Esophagus (tissue), 2 donors: ENCODE results near the gene ZNFX1. TPM values are rescaled to one million over a fixed set of nuclear protein-coding genes. Genes with fewer than 3 reads are reported as not detected.
A peak's percentile ranks its signal among the peaks of the same experiment; 100 is the strongest.

Experiments
- H3K27ac ChIP-seq, 2 donors: one replicate each; pipeline ENCODE4 v1.5.1; 2013; ENCODE audit warnings: low read depth in 2 of 2, mild to moderate bottlenecking in 2 of 2, inconsistent platforms in 1 of 2, low read length in 1 of 2, moderate library complexity in 1 of 2
- H3K27me3 ChIP-seq, 2 donors: one replicate each; pipeline ENCODE4 v1.6.1; 2013; ENCODE audit warnings: low read length in 2 of 2, control low read depth in 1 of 2, mild to moderate bottlenecking in 1 of 2; ENCODE audit not compliant: insufficient read depth in 2 of 2, control insufficient read depth in 1 of 2
- H3K36me3 ChIP-seq, 2 donors: one replicate each; pipeline ENCODE4 v1.6.1; 2013; ENCODE audit warnings: low read length in 1 of 2; ENCODE audit not compliant: control insufficient read depth in 2 of 2, insufficient read depth in 2 of 2
- H3K4me1 ChIP-seq, 2 donors: one replicate each; pipeline ENCODE4 v1.6.1; 2013; ENCODE audit warnings: low read length in 1 of 2; ENCODE audit not compliant: control insufficient read depth in 2 of 2, insufficient read depth in 2 of 2
- H3K4me3 ChIP-seq, 2 donors: one replicate each; pipeline ENCODE4 v1.5.1; 2013; ENCODE audit warnings: low read length in 2 of 2, mild to moderate bottlenecking in 2 of 2, low read depth in 1 of 2, moderate library complexity in 1 of 2
- H3K9me3 ChIP-seq, 2 donors: one replicate each; pipeline ENCODE4 v1.6.1; 2013; ENCODE audit warnings: mild to moderate bottlenecking in 2 of 2, low read depth in 1 of 2, low read length in 1 of 2, moderate library complexity in 1 of 2; ENCODE audit not compliant: control insufficient read depth in 2 of 2, insufficient read depth in 1 of 2
- WGBS, 2 donors: extraction: QIAGEN DNeasy Blood & Tissue Kit; methylation state at CpG; one replicate each; pipeline ENCODE4 v1.1.7; 2013; 5-methylcytosine and 5-hydroxymethylcytosine counted together
- polyA plus RNA-seq, 2 donors: library from polyadenylated mRNA; stranded (reverse); fragments of 200-250 nt; gene quantifications; one replicate each; pipeline ENCODE4 v1.2.3, GENCODE V29; 2013
- donor health status: healthy with polysubstance abuse.
- donor health status: Bipolar disorder and iron deficiency.

The ZNFX1 gene
- polyA plus RNA-seq, 2 donors: 4.4 to 5.2 TPM

GRCh38 chr20:49260218-49260617 is 17.6 kb downstream of the ZNFX1 start:
- Histone ChIP-seq H3K27me3 (no peaks in the 10 kb centered on the region), H3K36me3 (peaks cover 29 to 37% of the 10 kb centered on the region in 2 donors), H3K4me3 (no peak overlapping the region), H3K27ac (no peak overlapping the region), H3K9me3 (no peaks in the 10 kb centered on the region), H3K4me1 (no peaks in the 10 kb centered on the region)
- 83 to 85% methylated on average over 4 of the region's 4 CpGs for WGBS, 2 donors

DNA sequence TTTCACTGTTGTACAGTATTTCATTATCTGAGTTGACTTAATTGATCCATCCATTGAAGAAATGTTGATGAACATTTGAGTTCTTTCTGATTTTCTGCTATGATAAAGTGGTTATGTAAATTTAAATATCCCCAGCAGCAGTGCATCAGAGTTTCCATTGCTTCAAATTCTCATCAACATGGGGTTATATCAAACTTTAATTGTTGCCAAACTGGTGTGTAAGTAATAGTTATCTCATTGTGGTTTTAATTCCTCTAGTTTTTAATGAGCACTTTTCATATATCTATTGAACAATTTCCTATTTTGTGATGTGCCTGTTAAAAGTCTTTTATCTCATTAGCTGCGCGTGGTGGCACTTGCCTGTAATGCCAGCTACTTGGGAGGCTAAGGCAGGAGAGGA is 18.1 kb downstream of the ZNFX1 start:
- H3K36me3 ChIP-seq: peaks cover 28 to 39% of the 10 kb centered on the region in 2 donors
- no peak overlapping the region for H3K27ac ChIP-seq
- 89 to 97% methylated on average over 2 of the region's 2 CpGs for WGBS, 2 donors

DNA sequence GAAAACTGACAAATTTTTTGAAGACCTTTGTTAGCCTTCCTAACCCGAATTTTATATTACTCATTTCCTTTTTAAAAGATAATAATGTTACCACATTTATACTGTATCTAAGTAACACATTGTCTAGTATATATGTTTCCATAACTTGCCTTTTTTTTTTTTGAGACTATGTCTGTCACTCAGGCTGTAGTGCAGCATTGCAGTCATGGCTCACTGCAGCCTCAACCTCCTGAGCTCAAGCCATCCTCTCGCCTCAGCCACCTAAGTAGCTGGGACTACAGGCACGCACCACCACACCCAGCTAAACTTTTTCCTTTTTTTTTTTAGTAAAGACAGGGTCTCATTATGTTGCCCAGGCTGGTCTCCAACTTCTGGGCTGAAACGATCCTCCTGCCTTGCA is 18.6 kb downstream of the ZNFX1 start:
- Histone ChIP-seq H3K36me3 (peaks cover 27 to 39% of the 10 kb centered on the region in 2 donors), H3K27me3 (no peaks in the 10 kb centered on the region), H3K27ac (no peak overlapping the region), H3K4me3 (no peak overlapping the region), H3K4me1 (no peaks in the 10 kb centered on the region), H3K9me3 (no peaks in the 10 kb centered on the region)
- 78 to 79% methylated on average over 4 of the region's 4 CpGs for WGBS, 2 donors

More for the DNA sequence above, 18.1 kb downstream of the ZNFX1 start:
- H3K9me3 ChIP-seq: no peaks in the 10 kb centered on the region
- no peak overlapping the region for H3K4me3 ChIP-seq
- no peaks in the 10 kb centered on the region for H3K27me3 ChIP-seq
- H3K4me1 ChIP-seq: no peaks in the 10 kb centered on the region

DNA sequence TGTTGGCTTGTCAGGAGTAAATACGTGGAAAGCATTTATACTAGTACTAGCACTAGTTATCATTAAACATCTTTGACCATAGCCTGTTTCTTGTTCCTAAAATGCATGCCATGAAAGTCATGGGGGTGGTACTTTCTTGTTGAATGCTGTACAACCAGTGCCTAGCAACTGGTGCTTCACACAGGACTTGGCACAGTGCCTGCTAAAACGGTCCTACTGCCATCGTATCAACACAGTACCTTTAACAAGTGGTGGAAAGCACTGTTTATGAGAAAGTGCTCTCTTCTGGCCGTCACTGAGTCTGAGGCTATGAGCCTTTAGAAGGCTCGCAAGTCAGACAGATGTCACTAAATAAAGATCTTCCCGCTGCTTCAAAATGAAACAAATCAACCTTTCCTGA is 21.6 kb downstream of the ZNFX1 start:
- no peaks in the 10 kb centered on the region for H3K9me3 ChIP-seq
- H3K36me3 ChIP-seq: peaks cover 22 to 45% of the 10 kb centered on the region in 2 donors
- WGBS, 2 donors: 76 to 79% methylated on average over 6 of the region's 6 CpGs
- no peak overlapping the region for H3K4me3 ChIP-seq
- H3K27me3 ChIP-seq: no peaks in the 10 kb centered on the region
- no peak overlapping the region for H3K27ac ChIP-seq
- H3K4me1 ChIP-seq: no peaks in the 10 kb centered on the region

DNA sequence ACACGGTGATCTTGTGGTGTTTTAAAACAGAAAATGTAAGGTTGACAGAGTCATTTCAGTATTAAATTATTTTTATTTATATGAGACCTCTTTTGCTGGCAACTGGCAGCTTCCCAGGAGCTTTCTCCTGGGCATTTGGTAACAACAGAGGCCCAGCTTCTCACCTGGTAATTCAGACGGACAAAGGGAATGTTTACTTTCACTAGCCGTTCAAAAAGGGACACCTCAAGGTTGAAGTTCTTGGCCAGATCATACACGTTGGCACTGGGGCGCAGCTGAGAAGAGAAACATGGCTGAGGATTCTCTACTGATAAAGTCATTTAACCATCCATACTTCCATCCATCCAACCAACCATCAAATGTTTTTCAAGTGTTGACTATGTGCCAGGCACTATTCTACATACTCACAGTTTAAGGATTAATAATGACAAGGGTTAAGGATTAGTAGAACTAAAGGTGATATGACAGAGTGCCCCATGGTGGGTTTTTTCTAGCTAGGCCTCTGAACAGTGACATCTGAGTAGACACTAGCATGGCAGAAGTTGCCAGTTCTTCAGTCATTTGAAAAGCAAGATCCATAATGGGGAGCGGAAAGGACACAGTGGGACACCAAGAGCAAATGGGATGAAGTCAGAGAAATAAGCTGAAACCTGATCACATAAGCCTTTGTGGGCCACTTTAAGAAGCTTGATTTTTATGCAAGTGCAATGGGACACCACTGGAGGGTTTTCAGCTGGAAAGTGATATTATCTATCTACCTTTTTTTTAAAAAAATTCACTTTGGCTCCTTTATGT is 25.1 kb downstream of the ZNFX1 start:
- Histone ChIP-seq H3K4me1 (peaks cover 0 to 8% of the 10 kb centered on the region in 2 donors), H3K27me3 (no peaks in the 10 kb centered on the region), H3K36me3 (peaks cover 40 to 55% of the 10 kb centered on the region in 2 donors), H3K4me3 (no peak overlapping the region), H3K27ac (no peak overlapping the region), H3K9me3 (no peaks in the 10 kb centered on the region)
- 75 to 89% methylated on average over 6 of the region's 6 CpGs for WGBS, 2 donors

DNA sequence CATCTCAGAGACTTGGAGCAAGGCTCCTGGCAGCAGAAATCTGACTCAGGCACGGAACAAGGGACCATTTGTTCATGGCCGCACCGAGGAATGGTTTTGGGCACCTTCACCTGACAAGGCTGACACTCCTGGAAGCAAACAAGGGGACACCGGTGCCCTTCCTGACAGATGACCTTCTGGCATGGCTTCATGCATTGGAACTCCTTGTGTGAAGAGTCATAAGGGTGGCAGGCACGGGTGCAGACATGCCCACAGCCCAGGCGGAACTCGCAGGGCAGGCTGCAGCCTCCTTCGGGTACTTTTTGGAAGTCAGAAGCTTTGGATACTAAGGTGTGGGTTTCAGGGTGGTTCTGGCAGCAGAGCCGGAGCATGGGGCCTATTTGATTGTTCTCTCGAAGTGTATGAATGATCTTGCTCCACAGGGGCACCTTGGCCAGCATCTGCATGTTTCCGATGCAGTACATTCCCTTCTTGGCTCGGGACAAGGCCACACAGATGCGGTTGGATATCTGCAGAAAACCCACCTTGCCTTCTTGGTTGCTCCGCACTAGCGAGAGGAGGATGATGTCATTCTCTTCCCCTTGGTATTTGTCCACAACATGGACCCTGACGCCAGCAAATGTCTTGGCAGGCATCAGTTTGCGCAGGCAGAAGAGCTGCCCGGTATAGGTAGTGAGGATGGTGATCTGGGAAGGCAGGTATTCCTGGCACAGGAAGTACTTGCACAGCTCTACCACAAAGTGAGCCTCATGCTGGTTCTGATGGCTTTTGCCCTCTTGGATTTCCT is 28.8 kb downstream of the ZNFX1 start:
- 61 to 65% methylated on average over 18 of the region's 18 CpGs for WGBS, 2 donors
- no peaks in the 10 kb centered on the region for H3K9me3 ChIP-seq
- H3K4me3 ChIP-seq: no peak overlapping the region
- H3K27me3 ChIP-seq: no peaks in the 10 kb centered on the region
- peaks cover 26 to 37% of the 10 kb centered on the region in 2 donors for H3K36me3 ChIP-seq
- H3K27ac ChIP-seq: peak overlapping the region in 1 of 2 donors; percentile 57
- H3K4me1 ChIP-seq: peaks cover 0 to 10% of the 10 kb centered on the region in 2 donors

GRCh38 chr20:49248301-49248700 is 29.6 kb downstream of the ZNFX1 start:
- H3K27me3 ChIP-seq: no peaks in the 10 kb centered on the region
- H3K27ac ChIP-seq: no peak overlapping the region
- peaks cover 26 to 32% of the 10 kb centered on the region in 2 donors for H3K36me3 ChIP-seq
- peaks cover 0 to 10% of the 10 kb centered on the region in 2 donors for H3K4me1 ChIP-seq
- 86 to 90% methylated on average over 10 of the region's 10 CpGs for WGBS, 2 donors
- H3K4me3 ChIP-seq: no peak overlapping the region
- H3K9me3 ChIP-seq: no peaks in the 10 kb centered on the region

- peaks cover 0 to 10% of the 10 kb centered on the region in 2 donors for H3K4me1 ChIP-seq
- no peak overlapping the region for H3K27ac ChIP-seq
- H3K27me3 ChIP-seq: no peaks in the 10 kb centered on the region
- 70 to 71% methylated on average over 5 of the region's 5 CpGs for WGBS, 2 donors
- peaks cover 26 to 33% of the 10 kb centered on the region in 2 donors for H3K36me3 ChIP-seq
- no peaks in the 10 kb centered on the region for H3K9me3 ChIP-seq
- no peak overlapping the region for H3K4me3 ChIP-seq
These were observed 30.1 kb downstream of the ZNFX1 start for GRCh38 chr20:49247792-49248191.

DNA sequence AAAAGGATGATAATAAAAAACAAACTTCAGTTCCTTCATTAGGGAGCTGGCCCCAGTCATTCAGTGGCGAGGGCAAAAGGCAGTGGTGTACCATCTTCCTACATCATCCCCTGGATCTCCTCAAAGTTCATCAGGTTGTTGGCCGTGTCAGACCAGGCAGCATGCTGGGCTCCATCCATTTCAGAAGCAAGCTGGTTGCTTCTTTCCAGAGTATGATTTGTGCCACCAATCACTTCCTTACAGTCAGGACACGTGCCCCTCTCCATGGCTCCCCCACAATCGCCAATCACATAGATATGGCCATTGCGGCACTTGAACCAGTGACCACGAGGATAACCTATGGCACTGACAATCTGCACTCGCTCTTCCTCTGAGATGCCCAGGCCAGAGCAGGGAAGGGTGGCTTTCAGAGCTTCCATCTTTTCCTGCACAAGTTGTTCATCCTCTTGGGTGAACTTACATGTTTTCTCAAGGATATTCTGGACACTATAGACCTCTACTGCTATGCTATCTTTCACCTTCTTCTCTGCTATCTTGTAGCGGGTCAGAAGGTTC is 30.6 kb downstream of the ZNFX1 start:
- peaks cover 0 to 10% of the 10 kb centered on the region in 2 donors for H3K4me1 ChIP-seq
- 93% methylated on average over 8 of the region's 8 CpGs for WGBS, 2 donors
- H3K27me3 ChIP-seq: no peaks in the 10 kb centered on the region
- no peak overlapping the region for H3K4me3 ChIP-seq
- no peaks in the 10 kb centered on the region for H3K9me3 ChIP-seq
- H3K36me3 ChIP-seq: peaks cover 26 to 35% of the 10 kb centered on the region in 2 donors
- no peak overlapping the region for H3K27ac ChIP-seq
